ENCODE data around the gene RTN4RL1.

The RTN4RL1 gene

DNA sequence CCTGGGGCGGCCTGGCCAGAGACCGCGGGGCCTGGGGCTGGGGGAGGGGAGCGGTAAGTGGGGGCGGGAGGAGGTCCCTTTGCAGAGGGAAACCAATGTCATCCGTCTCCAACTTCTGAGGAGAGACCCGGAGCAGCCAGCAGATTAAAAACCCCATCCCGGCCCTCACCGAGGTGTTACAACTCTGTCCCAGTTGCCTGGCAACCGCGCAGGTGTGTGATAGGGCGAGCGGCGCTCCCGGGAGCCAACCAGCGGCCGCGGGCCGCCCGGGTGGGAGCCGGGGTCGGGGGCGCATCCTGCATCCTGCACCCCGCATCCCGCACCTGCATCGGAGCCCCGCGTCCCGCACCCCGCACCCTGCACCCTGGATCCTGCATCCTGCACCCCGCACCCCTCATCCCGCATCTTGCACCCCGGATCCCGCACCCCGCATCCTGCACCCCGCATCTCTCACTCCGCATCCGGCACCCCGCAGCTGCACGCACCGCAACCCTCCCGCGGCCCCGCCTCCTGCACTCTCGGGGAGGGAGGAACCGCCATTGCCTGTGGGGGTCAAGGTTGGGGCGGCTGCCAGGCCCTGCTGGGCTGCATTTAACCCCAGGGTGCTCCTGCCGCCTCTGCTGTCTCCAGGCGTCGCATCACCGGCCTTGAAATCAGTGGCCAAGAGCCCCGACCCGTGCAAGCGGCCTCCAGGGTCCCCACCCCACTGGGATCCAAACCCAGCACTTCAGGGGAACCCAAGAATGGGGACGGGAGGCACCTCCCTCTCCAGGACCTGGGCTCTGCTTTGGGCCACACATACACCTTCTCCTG, 47.3 kb downstream of the RTN4RL1 start:
- no peak for DNase-seq (ENCODE audit: low spot score)

DNA sequence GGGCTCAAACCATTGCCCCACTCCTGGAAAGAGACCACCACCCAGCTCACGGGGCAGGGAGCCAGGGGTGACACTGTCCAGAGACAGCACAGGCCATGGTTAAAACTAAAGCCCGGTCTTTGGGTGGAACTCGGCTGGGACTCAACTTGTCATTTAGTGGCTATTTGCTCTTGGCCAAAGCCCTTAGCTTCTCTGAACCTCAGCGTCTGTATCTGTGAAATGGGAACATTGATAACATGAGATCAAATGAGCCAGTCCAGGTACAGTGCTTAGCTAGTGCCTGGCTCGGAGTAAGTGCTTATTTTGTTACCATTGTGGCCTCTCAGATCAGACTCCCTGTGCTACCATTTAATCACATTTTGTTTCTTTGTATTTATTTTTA, 48.5 kb downstream of the RTN4RL1 start:
- DNase-seq (ENCODE audit: low spot score) = no peak

DNA sequence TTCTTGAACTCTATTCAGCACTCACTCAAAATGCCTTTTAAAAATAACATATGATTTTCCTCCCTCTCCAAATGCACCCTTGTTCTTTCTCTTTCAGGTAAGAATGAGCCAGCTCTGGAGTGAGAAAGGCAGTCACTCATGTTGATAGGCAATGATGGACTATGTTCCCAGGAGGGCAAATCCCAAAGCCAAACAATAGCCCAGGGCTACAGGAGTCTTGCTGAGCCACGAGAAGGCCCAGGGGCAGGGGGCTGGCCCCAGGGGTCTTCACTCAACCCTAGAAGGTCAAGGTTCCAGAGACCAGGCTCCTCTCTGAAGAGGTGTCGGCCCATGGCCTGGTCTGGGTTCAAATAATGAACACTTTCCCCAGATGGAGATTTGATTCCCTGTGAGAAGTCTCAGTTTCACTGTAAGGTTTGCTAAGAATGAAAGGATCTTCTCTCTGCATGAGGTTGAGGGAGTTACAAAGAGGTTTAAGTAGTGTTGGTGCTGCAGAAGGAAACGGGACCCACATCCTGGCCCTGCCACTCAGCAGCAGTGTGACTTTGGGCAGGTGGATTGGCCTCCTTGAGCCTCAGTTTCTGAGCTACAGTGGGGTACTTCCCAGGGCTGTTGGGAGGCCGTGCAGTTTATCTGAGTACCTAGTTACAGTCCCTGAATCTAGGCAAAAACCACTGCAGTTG, 49.0 kb downstream of the RTN4RL1 start:
- no peak for DNase-seq (ENCODE audit: low spot score)

DNA sequence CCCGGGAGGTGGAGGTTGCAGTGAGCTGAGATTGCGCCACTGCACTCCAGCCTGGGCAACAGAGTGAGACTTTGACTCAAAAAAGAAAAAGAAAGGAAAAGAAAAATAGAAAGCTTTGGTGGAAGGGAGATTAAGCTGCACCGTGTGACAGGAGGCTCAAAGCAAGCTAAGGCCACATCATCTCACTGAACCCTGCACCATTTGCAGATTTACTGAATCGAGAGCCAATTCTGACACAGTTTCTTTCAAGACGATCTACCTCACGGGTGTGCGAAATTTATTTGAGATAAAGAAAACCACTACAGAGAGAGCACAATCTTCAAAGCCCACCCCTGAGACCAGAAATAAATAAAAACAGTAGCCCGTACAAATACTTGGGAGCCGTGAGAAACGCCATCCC, 49.6 kb downstream of the RTN4RL1 start:
- no peak for DNase-seq (ENCODE audit: low spot score)

DNA sequence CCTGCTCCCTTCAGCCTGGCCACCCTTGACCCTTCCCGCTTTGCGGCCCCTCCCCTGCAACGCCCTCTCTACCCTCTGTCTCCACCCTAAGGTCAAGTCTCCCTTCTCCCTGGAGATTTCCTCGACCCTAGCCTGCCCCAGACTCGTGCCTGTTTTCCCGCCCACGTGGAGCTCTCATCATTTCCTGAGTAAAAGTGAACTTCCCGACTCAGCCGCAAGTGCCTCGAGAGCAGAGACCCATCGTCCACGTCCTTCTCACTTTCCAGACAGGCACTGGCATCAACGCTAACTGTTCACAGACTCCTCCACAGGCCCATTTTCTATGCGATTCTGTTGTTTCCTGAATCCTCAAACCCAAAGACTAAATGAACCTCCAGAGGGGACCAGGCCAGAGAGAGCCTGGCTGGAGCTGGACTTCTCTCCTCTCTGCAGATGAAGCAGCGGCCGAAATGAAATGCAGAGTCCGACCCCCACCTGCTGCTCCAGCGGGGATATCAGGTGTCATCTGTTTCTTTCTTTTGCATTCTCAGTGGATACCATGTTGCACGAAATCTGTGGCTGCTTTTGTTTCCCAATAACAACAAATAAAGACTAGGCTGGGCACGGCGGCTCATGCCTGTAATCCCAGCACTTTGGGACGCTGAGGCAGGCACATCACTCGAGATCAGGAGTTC, 52.5 kb downstream of the RTN4RL1 start:
- DNase-seq (ENCODE audit: low spot score) = peak; percentile 41

DNA sequence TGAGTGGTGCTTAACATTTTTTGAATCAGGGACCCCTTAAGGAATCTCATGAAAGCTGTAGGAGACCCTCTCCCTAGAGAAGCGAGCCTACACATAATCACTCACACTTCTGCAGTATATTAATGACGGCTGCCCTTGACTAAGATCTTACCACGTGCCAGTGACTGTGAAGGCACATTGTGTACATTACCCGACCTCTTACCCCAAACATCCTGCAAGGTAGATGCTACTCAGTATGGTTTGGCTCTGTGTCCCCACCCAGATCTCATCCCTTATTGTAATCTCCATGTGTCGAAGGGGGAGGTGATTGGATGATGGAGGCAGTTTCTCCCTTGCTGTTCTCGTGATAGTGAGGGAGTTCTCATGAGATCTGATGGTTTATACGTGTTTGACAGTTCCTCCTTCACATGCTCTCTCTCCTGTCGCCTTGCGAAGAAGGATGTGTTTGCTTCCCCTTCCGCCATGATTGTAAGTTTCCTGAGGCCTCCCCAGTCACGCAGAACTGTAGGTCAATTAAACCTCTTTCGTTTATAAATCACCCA, 54.2 kb downstream of the RTN4RL1 start:
- no peak for DNase-seq (ENCODE audit: low spot score)

DNA sequence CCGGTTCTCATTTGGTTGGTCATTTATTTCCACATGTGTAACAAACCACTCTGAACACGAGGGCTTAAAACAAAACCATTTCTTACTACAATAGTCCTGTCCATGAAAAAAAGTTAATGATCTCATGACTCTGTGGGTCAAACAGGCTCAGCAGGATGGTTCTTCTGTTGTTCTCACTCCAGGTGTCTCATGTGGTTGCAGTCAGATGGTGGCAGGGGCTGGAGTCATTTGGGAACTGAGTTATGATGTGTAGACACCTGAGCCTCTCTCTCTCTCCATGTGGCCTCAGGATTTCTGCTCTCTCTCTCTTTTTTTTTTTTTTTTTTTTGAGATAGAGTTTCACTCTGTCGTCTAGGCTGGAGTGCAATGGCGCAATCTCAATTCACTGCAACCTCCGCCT, 55.4 kb downstream of the RTN4RL1 start:
- no peak for DNase-seq (ENCODE audit: low spot score)

DNA sequence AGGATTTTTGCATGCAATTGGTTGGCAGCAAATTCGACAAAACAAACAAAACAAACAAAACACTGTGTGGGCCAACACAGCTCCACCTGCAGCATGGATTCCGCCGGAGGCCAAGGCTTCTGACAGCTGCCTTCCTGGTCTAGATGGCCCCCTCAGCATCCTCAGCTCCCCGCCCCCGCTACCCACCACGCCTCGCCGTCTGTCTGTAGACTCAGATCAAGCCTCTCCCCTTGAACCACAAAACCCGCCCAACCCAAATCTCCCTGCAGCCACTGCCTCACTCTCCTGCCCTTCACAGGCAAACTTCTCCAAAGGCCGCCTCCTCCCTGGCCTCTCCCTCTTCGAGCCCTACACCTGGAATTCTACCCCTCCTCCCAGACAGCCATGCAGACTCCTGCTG, 57.9 kb downstream of the RTN4RL1 start:
- no peak for DNase-seq (ENCODE audit: low spot score)

DNA sequence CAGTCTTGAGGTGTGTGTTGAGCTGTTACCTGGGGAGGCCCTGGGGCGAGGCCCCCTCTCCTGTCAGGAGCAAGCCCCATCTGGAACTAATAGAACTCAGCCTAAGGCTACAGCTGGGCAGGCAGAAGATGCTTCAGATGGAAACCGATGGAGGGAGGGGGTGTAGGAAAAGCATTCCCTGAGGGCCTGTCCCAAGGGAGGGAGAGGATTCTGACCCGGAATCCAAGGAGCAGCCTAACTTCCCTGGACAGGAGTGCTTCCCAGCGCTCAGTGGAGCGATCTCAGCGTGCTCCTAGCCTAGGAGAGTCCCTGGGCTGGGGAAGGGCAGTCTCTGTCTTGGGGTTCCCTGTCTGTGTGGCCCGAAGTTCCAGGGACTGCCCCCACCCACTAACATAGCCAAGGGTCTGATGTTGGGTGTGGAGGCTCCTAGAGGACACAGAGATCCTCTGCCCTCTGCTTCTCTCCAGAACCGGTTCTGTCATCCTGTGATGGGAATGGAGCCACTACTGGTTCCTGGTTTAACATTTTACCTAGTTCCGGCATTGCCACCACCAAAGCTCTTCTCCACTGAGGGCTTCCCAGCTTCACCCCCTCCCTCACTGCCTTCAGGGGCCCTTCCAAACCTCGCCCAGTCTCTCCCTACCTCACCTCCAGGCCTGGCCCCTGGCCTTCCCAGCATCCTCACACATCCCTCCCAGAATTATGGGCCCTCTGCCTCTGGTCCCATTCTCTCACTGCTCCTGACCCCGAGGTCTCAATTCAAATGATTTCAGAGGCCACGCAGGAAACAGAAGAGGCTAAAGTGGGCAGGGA, 58.7 kb downstream of the RTN4RL1 start:
- DNase-seq (ENCODE audit: low spot score) = no peak

DNA sequence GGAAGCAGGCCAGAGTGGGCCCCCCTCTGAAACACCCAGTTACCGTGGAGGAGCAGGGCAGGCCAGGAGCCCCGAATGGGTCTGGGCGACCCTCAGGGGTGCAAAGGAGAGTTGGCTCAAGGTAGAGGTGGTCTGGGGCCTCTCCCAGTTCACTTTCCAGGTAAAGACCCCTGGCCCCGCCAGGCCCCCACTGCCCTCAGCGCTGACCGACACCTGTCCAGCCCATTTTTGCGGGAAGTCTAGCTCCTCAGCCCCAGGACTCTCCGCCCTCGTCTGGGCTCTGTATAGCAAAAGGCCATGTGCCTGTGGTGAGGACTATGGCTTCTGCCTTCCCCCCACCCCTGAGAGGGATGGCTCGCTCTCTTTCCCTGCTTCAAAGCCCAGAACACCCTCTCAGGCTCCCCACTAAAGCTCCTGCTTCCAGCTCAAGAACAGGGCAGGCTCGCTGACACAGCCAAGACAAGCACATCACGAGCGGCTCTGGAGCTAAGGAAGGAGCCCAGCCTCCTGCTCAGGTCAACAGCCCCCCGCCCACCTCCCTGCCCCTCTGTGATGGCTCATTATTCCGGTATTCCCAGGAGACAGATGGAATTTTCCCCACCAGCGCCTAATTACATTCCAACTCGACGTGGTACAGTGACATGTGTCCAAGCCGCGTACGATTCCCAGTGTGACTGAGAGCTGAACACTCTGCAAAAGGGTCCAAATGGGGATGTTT, 59.4 kb downstream of the RTN4RL1 start:
- DNase-seq (ENCODE audit: low spot score) = no peak

DNA sequence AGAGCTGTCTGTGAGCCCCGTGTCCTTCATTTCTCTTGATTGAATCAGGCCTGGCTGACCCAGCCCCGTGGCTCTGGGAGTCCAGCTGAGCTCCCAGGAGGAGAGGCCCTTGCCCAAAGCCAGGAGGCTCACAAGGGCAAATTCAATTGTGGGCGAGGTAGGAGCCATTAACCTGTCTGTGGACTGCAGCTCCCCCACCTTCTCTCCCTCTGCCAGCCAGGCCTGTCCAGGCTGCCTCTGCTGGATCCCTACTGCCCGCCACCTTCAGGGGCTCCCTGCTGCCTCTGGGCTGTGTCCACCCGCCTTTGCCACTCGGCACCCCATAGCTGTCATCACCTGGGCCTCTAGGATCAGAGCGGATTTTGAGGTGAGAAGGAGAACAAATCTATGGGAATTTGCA, 61.9 kb downstream of the RTN4RL1 start:
- DNase-seq (ENCODE audit: low spot score) = no peak

DNA sequence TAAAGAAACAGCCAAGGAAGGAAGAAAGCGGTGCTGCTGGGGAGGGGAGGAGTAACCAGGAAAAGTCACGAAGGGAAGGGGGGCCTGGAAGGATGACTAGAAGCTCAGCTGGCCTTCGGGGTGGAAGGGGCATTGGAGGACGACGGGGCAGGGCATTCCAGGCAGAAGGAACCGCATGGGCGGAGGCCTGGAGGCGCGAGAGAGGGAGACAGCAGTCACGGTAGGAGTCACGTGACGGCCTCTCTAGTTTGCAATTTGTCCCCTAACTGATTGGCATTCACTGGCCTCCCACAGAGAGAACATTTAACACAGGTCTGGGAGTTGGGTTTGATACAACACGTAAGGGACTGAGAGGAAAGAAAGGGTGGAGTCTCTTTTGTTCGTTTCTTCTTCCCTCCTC, 63.9 kb downstream of the RTN4RL1 start:
- no peak for DNase-seq (ENCODE audit: low spot score)

DNA sequence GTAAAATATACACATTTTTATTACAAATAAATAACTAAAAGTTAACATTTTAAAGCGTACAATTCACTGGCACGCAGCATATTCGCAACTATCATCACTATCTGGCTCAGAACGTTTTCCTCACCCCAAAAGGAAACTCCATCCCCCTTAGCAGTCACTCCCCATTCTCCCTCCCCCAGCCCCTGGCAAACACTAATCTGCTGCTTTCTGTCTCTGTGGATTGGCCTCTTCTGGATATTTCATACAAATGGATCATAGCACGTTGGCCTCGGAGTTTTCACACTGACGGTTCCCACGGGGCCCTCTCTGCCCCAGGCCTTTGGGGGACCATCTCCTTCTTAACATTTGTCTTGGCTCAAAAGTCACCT, 64.6 kb downstream of the RTN4RL1 start:
- DNase-seq (ENCODE audit: low spot score) = no peak

DNA sequence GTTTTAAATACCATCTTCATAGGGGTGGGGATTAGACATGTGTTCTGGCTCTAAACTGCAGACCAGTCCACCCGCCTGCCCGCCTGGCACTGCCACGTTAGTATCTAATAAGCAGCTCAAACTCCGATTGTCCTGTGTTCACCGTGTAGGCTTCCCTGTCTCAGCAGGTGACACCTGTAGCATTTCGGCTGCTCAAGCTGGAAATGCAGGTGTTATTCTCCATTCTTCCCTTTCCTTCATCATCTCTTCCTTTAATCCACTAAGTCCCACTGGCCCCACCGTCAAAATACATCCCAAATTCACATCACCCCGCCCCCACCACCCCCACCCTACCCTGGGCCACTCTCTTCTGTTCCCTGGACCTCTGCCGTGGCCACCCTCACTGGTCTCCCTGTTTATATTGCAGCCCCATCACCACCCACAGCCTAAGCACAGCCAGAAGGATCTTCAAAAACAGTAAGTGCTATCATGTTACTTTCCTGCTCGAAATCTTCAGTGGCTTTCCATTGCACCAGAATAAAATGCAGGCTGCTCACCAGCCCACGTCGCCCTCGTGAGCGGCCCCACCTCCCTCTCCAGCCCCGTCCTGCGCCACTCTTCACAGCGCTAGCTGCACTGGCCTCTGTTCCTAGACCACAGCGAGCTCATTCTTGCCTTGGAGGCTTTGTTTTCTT, 65.1 kb downstream of the RTN4RL1 start:
- DNase-seq (ENCODE audit: low spot score) = no peak

DNA sequence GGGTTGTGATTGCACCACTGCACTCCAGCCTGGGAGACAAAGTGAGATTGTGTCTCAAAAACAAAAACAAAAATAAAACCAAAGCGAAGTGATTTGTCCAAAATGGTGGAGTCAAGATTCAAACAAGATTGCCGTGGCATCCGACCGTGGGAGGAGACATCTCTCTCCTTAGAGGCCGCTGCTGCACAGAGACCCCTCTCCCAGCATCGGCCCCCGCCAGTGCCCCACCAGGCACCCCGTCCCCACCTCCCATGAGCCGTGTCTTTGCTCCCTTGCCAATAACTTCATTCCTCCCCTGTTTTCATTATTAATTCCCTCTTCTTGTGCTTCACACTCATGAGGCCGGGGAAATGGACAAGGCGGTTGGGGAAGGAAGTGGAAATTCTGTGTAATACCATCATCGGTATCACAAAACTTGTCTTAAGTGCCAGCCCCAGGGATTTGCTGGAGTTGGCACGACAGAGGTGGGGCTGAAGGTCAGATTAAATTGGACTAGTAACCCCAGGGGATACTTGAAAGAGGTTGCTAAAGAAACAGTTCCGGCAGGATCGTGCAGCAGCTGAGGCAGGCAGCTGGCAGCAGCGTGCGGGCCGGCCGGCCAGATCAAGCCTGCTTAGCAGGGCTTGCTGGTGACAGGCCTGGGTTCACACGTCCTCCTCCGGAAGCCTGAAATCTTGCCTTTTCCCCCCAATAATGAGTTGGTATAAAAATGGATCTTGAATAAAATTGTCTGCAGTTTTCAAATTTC, 66.8 kb downstream of the RTN4RL1 start:
- peak; percentile 42 for DNase-seq (ENCODE audit: low spot score)

DNA sequence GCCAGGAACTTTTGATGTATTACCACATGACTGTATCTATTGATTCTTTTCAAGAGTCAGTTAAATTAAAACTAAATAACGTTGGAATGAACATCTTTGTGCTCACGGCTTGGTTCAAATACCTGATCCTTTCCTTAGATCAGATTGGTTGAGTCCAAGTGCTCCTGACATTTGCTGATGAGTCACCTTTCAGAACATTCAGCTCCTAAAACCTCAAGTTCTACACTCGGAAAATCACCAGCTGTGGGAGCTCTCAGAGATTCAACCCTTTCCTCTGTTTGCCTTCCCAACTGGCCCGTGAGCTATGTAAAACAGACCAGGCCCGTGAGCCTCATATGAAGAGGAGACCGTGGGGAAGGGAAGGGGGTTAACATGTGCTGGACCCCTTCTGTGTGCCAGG, 68.1 kb downstream of the RTN4RL1 start:
- DNase-seq (ENCODE audit: low spot score) = no peak

DNA sequence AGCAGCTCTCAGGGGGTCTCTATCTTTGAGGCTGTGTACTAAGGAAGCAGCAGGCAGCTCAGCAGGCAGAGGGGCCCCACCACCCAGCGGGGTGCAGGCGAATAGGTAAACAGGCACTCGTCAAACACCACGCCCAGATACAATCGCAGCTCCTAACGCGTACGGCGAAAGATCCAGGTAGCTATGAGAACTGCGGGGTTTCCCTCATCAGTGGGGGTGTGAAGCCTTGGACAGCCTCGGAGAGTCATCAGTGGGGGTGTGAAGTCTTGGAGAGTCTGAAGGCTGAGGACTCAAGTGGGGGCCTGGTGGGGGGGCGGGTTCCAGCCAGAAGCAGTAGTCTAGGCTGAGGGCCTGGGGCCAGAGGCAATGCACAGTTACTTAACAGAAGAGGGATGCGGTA, 69.0 kb downstream of the RTN4RL1 start:
- no peak for DNase-seq (ENCODE audit: low spot score)

DNA sequence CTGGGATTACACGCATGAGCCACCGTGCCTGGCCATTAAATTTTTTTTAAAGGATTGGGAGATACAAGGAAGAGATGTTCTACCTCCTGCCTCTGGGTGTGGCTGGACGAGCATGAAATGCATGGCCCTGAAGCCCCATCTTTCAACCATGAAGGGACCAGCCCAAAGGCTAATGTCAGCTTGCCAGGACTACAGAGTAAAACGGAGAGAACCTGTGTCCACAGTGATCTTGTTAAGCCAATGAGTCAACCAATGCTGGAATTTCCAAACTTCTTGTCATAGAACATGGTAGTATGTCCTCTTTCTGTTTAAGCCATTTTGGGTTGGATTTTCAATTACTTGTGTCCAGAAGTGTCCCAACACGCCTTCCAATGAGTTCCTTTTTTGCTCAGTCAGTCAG, 71.3 kb downstream of the RTN4RL1 start:
- DNase-seq (ENCODE audit: low spot score) = no peak

DNA sequence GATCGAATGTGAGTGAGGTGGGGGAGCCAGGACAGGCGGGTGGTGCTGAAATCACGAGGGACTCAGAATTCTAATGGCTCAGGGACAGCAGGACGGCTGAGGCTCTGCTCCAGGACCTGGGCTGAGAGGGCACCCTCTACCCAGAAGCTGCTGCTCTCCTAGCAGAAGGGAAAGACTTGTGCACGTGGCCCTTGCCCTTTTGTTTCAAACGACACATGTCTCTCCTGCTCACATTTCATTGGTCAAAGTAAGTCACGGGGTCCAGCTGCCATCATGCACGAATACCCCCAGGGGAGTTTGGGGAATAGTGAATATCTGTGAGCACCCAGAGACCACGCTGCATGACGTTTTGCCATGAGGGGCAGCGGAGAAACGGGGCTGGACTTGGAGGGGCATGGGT, 73.2 kb downstream of the RTN4RL1 start:
- DNase-seq (ENCODE audit: low spot score) = no peak

DNA sequence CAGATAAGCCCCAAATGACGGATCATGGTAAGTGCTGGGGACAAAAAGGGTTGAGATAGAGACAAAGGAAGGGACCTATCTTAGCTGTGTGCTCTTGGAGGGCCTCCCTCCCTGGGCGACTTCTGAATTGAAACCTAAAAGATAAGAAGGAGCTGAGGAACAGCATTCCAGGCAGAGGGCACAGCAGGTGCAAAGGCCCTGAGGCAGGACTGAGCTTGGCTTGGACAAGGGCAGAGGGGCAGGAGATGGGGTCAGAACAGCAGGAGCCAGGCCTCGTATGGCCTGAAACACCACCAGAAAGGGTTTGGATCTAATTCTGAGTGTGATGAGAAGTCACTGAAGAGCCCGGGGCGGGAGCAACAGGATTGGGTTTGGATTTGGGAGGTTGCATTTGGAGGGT, 75.4 kb downstream of the RTN4RL1 start:
- no peak for DNase-seq (ENCODE audit: low spot score)

Data from hepatic stellate cell (primary cell).